Lower leg skin (tissue), 3 donors: ENCODE results near the gene PCDH12.

Experiments used
- CTCF ChIP-seq, 3 donors: fragments of 450-650 bp; IDR thresholded peaks; one replicate each; pipeline ENCODE4 v1.5.1; 2016; ENCODE audit warnings: antibody characterized with exemption in 3 of 3, mild to moderate bottlenecking in 3 of 3, moderate library complexity in 2 of 3
- POLR2A ChIP-seq, 2 donors: fragments of 450-650 bp; IDR thresholded peaks; one replicate each; pipeline ENCODE4 v1.6.1; 2016 to 2017; ENCODE audit warnings: antibody characterized with exemption in 2 of 2, mild to moderate bottlenecking in 1 of 2, moderate library complexity in 1 of 2

DNA sequence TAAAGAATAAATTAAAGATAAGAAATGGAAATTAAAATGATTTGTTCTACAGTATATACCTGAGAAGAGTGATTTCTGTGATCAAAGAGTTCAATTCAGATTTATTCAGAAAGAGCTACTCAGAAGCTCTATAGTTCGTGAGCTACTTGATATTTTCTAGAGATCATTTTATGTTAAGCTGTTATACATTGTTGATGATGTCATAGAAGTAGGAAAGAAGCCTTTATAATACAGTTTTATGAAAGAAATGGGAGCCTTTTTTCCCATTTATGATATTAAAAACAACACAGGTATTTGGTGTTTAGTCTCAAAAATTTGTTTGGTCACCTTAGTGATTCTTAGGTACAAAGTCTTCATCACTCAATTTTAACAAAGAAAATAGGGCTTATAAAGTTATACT is 31.7 kb upstream of the PCDH12 start:
- TF ChIP-seq POLR2A (IDR thresholded peaks at IDR 0.05), result no peak
- TF ChIP-seq CTCF (IDR thresholded peaks at IDR 0.05), result no peak
